Endothelial cell of umbilical vein (primary cell): ENCODE results near the gene SRSF2. TPM values are rescaled to one million over a fixed set of nuclear protein-coding genes. Genes with fewer than 3 reads are reported as not detected.

Source experiments
- BruUV-seq: library from RNA; stranded (reverse); fragments of 400-500 nt; replicated peaks from 2 replicates; lab custom pipeline; 2021; lab: Mats Ljungman, UMichigan
- CTCF ChIA-PET: fragments of 300-600, 350-600 bp; sonication (Branson Sonifier 250); formaldehyde crosslinking; loops from one replicate; lab custom pipeline; 2021; ENCODE audit warnings: antibody characterized with exemption, inconsistent platforms; lab: Charles Lee
- POLR2A ChIA-PET: fragments of 300-600, 350-600 bp; sonication (Branson Sonifier 250); formaldehyde crosslinking; loops from one replicate; lab custom pipeline; 2021; ENCODE audit warnings: antibody characterized with exemption, inconsistent platforms; lab: Charles Lee
- DNase-seq: peaks from one replicate; pipeline ENCODE4 v3.0.0-alpha.2; 2011; ENCODE audit warnings: low read depth, low spot score
- FAIRE-seq: peaks from 2 replicates; lab custom pipeline; 2011; peaks lifted over from hg19 to GRCh38; lab: Jason Lieb, UNC
- H2AFZ ChIP-seq: 2 replicates; pipeline ENCODE4 v1.6.0; 2012; ENCODE audit warnings: low read depth, low read length, control low read depth, inconsistent platforms
- H3K27ac ChIP-seq: 2 replicates; pipeline ENCODE4 v1.5.1; 2011; ENCODE audit warnings: low read depth, mild to moderate bottlenecking, control low read depth, low read length, moderate library complexity; ENCODE audit not compliant: insufficient read depth
- H3K27me3 ChIP-seq, 2 experiments: 2 replicates each; pipeline versions ENCODE4 v1.6.0 to v1.6.1; 2011; ENCODE audit warnings: low read length in 2 of 2, mixed read lengths in 1 of 2; ENCODE audit not compliant: control insufficient read depth in 2 of 2, insufficient read depth in 2 of 2
- H3K36me3 ChIP-seq, 2 experiments: 2 replicates in 1 of 2; 3 replicates in 1 of 2; pipeline ENCODE4 v1.5.1; 2011; ENCODE audit warnings: low read length in 2 of 2, mild to moderate bottlenecking in 1 of 2, moderate library complexity in 1 of 2; ENCODE audit not compliant: control insufficient read depth in 2 of 2, insufficient read depth in 2 of 2; ENCODE audit errors: extremely low read depth in 1 of 2
- H3K4me1 ChIP-seq: 3 replicates; pipeline ENCODE4 v1.5.1; 2011; ENCODE audit warnings: mild to moderate bottlenecking, low read length; ENCODE audit not compliant: control insufficient read depth, insufficient read depth; ENCODE audit errors: extremely low read depth
- H3K4me2 ChIP-seq: 2 replicates; pipeline ENCODE4 v1.6.1; 2011; ENCODE audit warnings: low read length, control low read depth, mixed read lengths; ENCODE audit not compliant: insufficient read depth
- H3K4me3 ChIP-seq, 3 experiments: fragments of 200-600 bp in 1 of 3; sonication (generic), shearing (Covaris generic) in 1 of 3; replicated peaks in 1 of 3; 2 replicates each; pipeline ENCODE4 v1.5.1; 2011 to 2016; ENCODE audit warnings: control low read depth in 3 of 3, low read length in 3 of 3, mild to moderate bottlenecking in 2 of 3, inconsistent platforms in 1 of 3, low read depth in 1 of 3, moderate library complexity in 1 of 3; ENCODE audit not compliant: insufficient read depth in 1 of 3
- H3K79me2 ChIP-seq: 2 replicates; pipeline ENCODE4 v1.6.0; 2012; ENCODE audit warnings: low read length, inconsistent platforms; ENCODE audit not compliant: control insufficient read depth, insufficient read depth
- H3K9ac ChIP-seq: replicated peaks from 2 replicates; pipeline ENCODE3; 2011; ENCODE audit warnings: low read length, control low read depth; ENCODE audit not compliant: insufficient read depth; ENCODE audit errors: extremely low read depth
- H3K9me1 ChIP-seq: replicated peaks from 3 replicates; pipeline ENCODE4 v1.6.0; 2011; ENCODE audit warnings: mild to moderate bottlenecking, low read length; ENCODE audit not compliant: control insufficient read depth, insufficient read depth; ENCODE audit errors: extremely low read depth
- H3K9me3 ChIP-seq: replicated peaks from 2 replicates; pipeline ENCODE4 v1.5.1; 2012; ENCODE audit warnings: low read length, inconsistent platforms; ENCODE audit not compliant: control insufficient read depth, insufficient read depth
- H4K20me1 ChIP-seq: replicated peaks from 2 replicates; pipeline ENCODE3; 2011; ENCODE audit warnings: mild to moderate bottlenecking, low read length; ENCODE audit not compliant: control insufficient read depth, insufficient read depth; ENCODE audit errors: extremely low read depth
- CTCF ChIP-seq, 2 donors: IDR thresholded peaks; 1 replicate in 1 of 2; 2 replicates in 1 of 2; pipeline ENCODE4 v1.5.1; 2011; ENCODE audit warnings: low read length in 2 of 2, mild to moderate bottlenecking in 2 of 2, moderate library complexity in 2 of 2, control low read depth in 1 of 2, inconsistent platforms in 1 of 2, low read depth in 1 of 2; ENCODE audit not compliant: insufficient read depth in 1 of 2; ENCODE audit errors: extremely low read depth in 1 of 2
- EZH2 ChIP-seq: IDR thresholded peaks from 2 replicates; pipeline ENCODE4 v1.6.1; 2012; ENCODE audit warnings: borderline replicate concordance, low read depth, mild to moderate bottlenecking, moderate library complexity, low read length, inconsistent platforms; ENCODE audit not compliant: severe bottlenecking
- FOS ChIP-seq: IDR thresholded peaks from 2 replicates; pipeline ENCODE4 v1.6.1; 2011; ENCODE audit warnings: mild to moderate bottlenecking, low read length, moderate library complexity, borderline replicate concordance; ENCODE audit not compliant: insufficient read depth
- GATA2 ChIP-seq: IDR thresholded peaks from 2 replicates; pipeline ENCODE4 v1.7.0; 2011; ENCODE audit warnings: low read depth, mild to moderate bottlenecking, moderate library complexity, mixed read lengths, low read length; ENCODE audit not compliant: insufficient read length, insufficient read depth
- JUN ChIP-seq: IDR thresholded peaks from 2 replicates; pipeline ENCODE4 v1.6.1; 2011; ENCODE audit warnings: borderline replicate concordance, low read depth; ENCODE audit not compliant: insufficient read length, insufficient read depth
- MAX ChIP-seq: IDR thresholded peaks from 2 replicates; pipeline ENCODE4 v1.6.1; 2011; ENCODE audit not compliant: insufficient read depth, insufficient read length
- MYC ChIP-seq: IDR thresholded peaks from one replicate; pipeline ENCODE4 v1.6.1; 2011; ENCODE audit warnings: mild to moderate bottlenecking, low read depth, low read length
- POLR2A ChIP-seq: IDR thresholded peaks from 2 replicates; pipeline ENCODE4 v1.6.1; 2012; ENCODE audit warnings: low read depth, mild to moderate bottlenecking, control low read depth, low read length
- POLR2AphosphoS5 ChIP-seq: IDR thresholded peaks from 2 replicates; pipeline ENCODE4 v1.6.1; 2012; ENCODE audit warnings: low read depth, mild to moderate bottlenecking, control low read depth, low read length, moderate library complexity; ENCODE audit not compliant: insufficient read depth
- dilution Hi-C: fragments of 300-500 bp; cut with MboI; formaldehyde crosslinking; loops from one replicate; pipeline ENCODE4 v1.15.0; 2019; ENCODE audit warnings: low sequenced_read_pairs; ENCODE audit not compliant: extremely low pct_ligation_motif_present
- intact Hi-C: fragments of 100-400 bp; cut with micrococcal nuclease; formaldehyde crosslinking; loops from one replicate; pipeline ENCODE4 v1.10.0; 2022
- polyA plus RNA-seq, 4 experiments: library from polyadenylated mRNA; depleted of rRNA in 3 of 4; stranded (reverse) in 3 of 4; unstranded in 1 of 4; fragments of >200 nt; gene quantifications; 2 replicates each; pipeline versions ENCODE4 v1.2.1 to v1.2.3, GENCODE V29; 2011 to 2012; ENCODE audit warnings: missing spikeins in 1 of 4
- total RNA-seq: library from RNA; stranded (reverse); gene quantifications from 2 replicates; pipeline ENCODE4 v1.2.3, GENCODE V29; 2021

Gene SRSF2
- total and polyA plus RNA-seq, 2 donors (not counting 3 experiments of a cell fraction or from before 2014, with no cell fraction given), result 283 to 307 TPM

DNA sequence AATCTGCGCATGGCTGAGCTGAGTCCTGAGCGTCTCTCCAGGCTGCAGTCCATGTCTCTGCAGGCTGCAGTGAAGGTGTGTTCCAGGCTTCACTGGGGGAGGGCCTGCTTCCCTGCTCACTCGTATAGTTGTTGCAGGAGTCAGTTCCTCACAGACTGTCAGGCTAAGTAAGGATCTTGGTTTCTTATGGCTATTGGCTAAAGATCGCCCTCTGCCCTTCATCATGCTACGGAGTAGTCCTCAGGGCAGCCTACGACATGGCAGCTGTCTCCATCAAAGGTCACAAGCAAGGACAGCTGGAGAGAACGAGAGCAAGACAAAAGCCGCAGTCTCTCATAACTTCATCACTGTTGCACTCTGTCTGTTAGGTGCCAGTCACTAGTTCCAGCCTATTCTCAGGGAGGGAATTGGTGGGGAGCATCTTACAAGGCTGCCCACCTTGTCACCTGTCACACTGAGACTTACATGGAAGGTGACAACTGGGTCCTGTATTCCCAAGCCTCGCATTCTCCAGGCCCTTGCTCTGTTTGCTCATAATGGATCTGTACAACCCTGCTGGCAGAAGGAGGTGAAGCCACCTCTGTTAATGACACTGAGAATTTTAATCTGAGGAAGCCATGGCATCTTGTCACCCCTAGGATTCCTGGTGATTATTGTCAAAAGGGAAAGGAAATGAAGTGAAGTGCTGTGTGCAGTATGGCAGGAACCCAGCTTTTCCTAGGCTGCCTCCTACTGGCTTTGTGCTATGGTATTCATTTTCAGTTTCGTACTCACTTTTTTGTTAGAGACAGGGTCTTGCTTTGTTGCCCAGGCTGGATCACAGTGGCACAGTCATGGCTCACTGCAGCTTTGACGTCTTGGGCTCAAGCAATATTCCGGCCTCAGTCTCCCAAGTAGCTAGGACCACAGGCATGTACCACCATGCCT is 44.2 kb upstream of the SRSF2 start:
- Histone ChIP-seq H3K4me3 (no peak overlapping the region), H3K27me3 (no peaks in the 10 kb centered on the region), H3K9me3 (no peaks in the 10 kb centered on the region), H3K9ac (no peak overlapping the region), H3K27ac (no peak overlapping the region), H3K9me1 (no peaks in the 10 kb centered on the region), H3K79me2 (no peaks in the 10 kb centered on the region), H3K4me1 (peaks cover 6% of the 10 kb centered on the region), H3K36me3 (peaks cover 0 to 8% of the 10 kb centered on the region in 2 experiments), H4K20me1 (no peaks in the 10 kb centered on the region), H3K4me2 (no peak overlapping the region), H2AFZ (no peak overlapping the region)
- TF ChIP-seq POLR2A (no peak), EZH2 (no peak), MAX (no peak), FOS (no peak), JUN (no peak), CTCF (IDR thresholded peaks at IDR 0.05; ENCODE audit: extremely low read depth in 1 of 2, insufficient read depth in 1 of 2, low read depth in 1 of 2, low read length in 2 of 2) (no peak), MYC (no peak), GATA2 (no peak), POLR2AphosphoS5 (no peak)
- intact Hi-C loops, result no loop called here
- dilution Hi-C loops, result no loop called here
- DNase-seq, result no peak
- CTCF ChIA-PET, result interaction anchor here (1.4 kb wide), 1 partner anchor 9 kb away, joined by 4 read pairs; no protein-coding TSS in a partner anchor
- no TSS peak for BruUV-seq
- FAIRE-seq, result no peak
- POLR2A ChIA-PET, result no interaction called here
